NCI-H1694 treated with DMSO at 0.1 percent for 48 hours (cell line): ENCODE measurements around the gene CNOT10.

Experiments used
- DNase-seq: peaks from one replicate; lab custom pipeline; 2025; lab: John Stamatoyannopoulos, UW

The CNOT10 gene

GRCh38 chr3:32817558-32818228 lies 132.7 kb downstream of the CNOT10 start, which contains the start of gene TRIM71:
Gene TRIM71 (plus strand): TSS chr3:32817997. CDS start chr3:32818081, 84 bp downstream.
- no peak for DNase-seq

GRCh38 chr3:32818229-32818969 lies 133.4 kb downstream of the CNOT10 start:
- no peak for DNase-seq

- DNase-seq, result no peak
Observed at GRCh38 chr3:32818970-32819511, 134.1 kb downstream of the CNOT10 start.

- no peak for DNase-seq
Observed at GRCh38 chr3:32819551-32820348, 134.8 kb downstream of the CNOT10 start.

GRCh38 chr3:32820430-32820829 lies 135.4 kb downstream of the CNOT10 start:
- no peak for DNase-seq

- DNase-seq, result no peak
Observed at GRCh38 chr3:32820971-32821685, 136.1 kb downstream of the CNOT10 start.

GRCh38 chr3:32821686-32822296 lies 136.8 kb downstream of the CNOT10 start:
- DNase-seq, result no peak

GRCh38 chr3:32822609-32823498 lies 137.9 kb downstream of the CNOT10 start:
- no peak for DNase-seq
